Left renal cortex interstitium (tissue), 4 donors: Measurements from ENCODE around the gene NTMT1. TPM values are rescaled to one million over a fixed set of nuclear protein-coding genes. Genes with fewer than 3 reads are reported as not detected.
"Not testable (repeated sequence)": the region's sequence is repeated elsewhere in the genome, so short reads cannot be mapped to it uniquely, and the experiment has no call there.

Source experiments
- DNase-seq, 4 donors: peaks; one replicate each; pipeline ENCODE4 v3.0.0-alpha.2; 2013; ENCODE audit warnings: low read depth in 4 of 4, low spot score in 2 of 4, missing footprints in 1 of 4
- polyA plus RNA-seq, 4 donors: library from polyadenylated mRNA; unstranded; fragments of 120-200 nt; gene quantifications; one replicate each; pipeline ENCODE4 v1.2.1, GENCODE V29; 2013; ENCODE audit not compliant: insufficient read length in 4 of 4

The NTMT1 gene
- 10 to 100 TPM; 31.8 to 34.1 (median 32.7) TPM for polyA plus RNA-seq

- DNase-seq = peak in 2 of 4 donors; percentile 73 to 78
Measured at GRCh38 chr9:129626079-129626624, at the start of gene NTMT1. Gene NTMT1 (plus strand): TSS chr9:129626163. CDS start chr9:129632704, 6,541 bp downstream.

GRCh38 chr9:129576546-129577543 lies 49.1 kb upstream of the NTMT1 start:
- DNase-seq = no peak

GRCh38 chr9:129579294-129579693 lies 46.7 kb upstream of the NTMT1 start:
- no peak for DNase-seq

- DNase-seq = no peak
Measured at GRCh38 chr9:129580211-129580915, 45.6 kb upstream of the NTMT1 start.

- no peak for DNase-seq
Measured at GRCh38 chr9:129581505-129582189, 44.3 kb upstream of the NTMT1 start.

GRCh38 chr9:129582855-129583254 lies 43.1 kb upstream of the NTMT1 start:
- DNase-seq = no peak

GRCh38 chr9:129583308-129584038 lies 42.5 kb upstream of the NTMT1 start:
- no peak for DNase-seq

GRCh38 chr9:129584136-129584535 lies 41.8 kb upstream of the NTMT1 start:
- no peak for DNase-seq

- no peak for DNase-seq
Measured at GRCh38 chr9:129585352-129585751, 40.6 kb upstream of the NTMT1 start.

- no peak for DNase-seq
Measured at GRCh38 chr9:129586245-129586644, 39.7 kb upstream of the NTMT1 start.

- no peak for DNase-seq
Measured at GRCh38 chr9:129586685-129587084, 39.3 kb upstream of the NTMT1 start.

- DNase-seq = no peak
Measured at GRCh38 chr9:129587487-129588262, 38.3 kb upstream of the NTMT1 start.

- DNase-seq = no peak
Measured at GRCh38 chr9:129590466-129590865, 35.5 kb upstream of the NTMT1 start.

- no peak for DNase-seq
Measured at GRCh38 chr9:129591916-129592315, 34.0 kb upstream of the NTMT1 start.

- not testable (repeated sequence) for DNase-seq
Measured at GRCh38 chr9:129592790-129593189, 33.2 kb upstream of the NTMT1 start.

GRCh38 chr9:129594632-129595031 lies 31.3 kb upstream of the NTMT1 start:
- no peak for DNase-seq

- no peak for DNase-seq
Measured at GRCh38 chr9:129595311-129595741, 30.6 kb upstream of the NTMT1 start.

- no peak for DNase-seq
Measured at GRCh38 chr9:129595903-129596540, 29.9 kb upstream of the NTMT1 start.
